ENCODE measurements around the gene AK3. TPM values are rescaled to one million over a fixed set of nuclear protein-coding genes. Genes with fewer than 3 reads are reported as not detected.

AK3 gene
- total and polyA plus RNA-seq, 2 donors (not counting 3 experiments of a cell fraction or from before 2014, with no cell fraction given): 20.6 to 42.3 TPM

DNA sequence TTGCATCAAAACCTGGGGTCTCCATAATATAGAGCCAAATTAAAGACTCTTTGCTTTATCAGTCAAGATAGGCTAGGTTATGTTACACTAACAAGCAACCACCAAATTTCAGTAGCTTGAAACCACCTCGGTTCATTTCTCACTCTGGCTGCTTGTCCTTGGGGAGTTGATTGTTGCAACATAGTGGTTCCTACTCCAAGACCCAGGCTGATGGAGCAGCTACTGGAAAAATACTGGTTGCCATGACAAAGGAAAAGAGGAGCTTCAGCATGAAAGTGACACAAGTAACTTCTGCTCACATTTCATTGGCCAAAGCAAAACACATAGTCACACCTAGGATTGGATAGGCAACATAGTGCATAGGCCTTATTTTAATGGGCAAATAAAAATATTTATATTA is 33.2 kb upstream of the AK3 start:
- Histone ChIP-seq H3K9me3 (replicated peaks; ENCODE audit: control insufficient read depth, insufficient read depth, low read length) (no peaks in the 10 kb centered on the region), H2AFZ (ENCODE audit: low read depth, low read length) (no peak overlapping the region), H3K79me2 (ENCODE audit: control insufficient read depth, insufficient read depth, low read length) (no peaks in the 10 kb centered on the region), H4K20me1 (replicated peaks; ENCODE audit: control insufficient read depth, extremely low read depth, insufficient read depth, low read length) (no peaks in the 10 kb centered on the region), H3K36me3 (ENCODE audit: control insufficient read depth in 2 of 2, extremely low read depth in 1 of 2, insufficient read depth in 2 of 2, low read length in 2 of 2) (no peaks in the 10 kb centered on the region), H3K9me1 (replicated peaks; ENCODE audit: control insufficient read depth, extremely low read depth, insufficient read depth, low read length) (no peaks in the 10 kb centered on the region), H3K4me1 (ENCODE audit: control insufficient read depth, extremely low read depth, insufficient read depth, low read length) (no peaks in the 10 kb centered on the region), H3K27ac (ENCODE audit: insufficient read depth, low read depth, low read length) (no peak overlapping the region), H3K9ac (replicated peaks; ENCODE audit: extremely low read depth, insufficient read depth, low read length) (no peak overlapping the region), H3K4me3 (replicated peaks in 1 of 3; ENCODE audit: insufficient read depth in 1 of 3, low read depth in 1 of 3, low read length in 3 of 3) (no peak overlapping the region), H3K4me2 (ENCODE audit: insufficient read depth, low read length) (no peak overlapping the region), H3K27me3 (ENCODE audit: control insufficient read depth in 2 of 2, insufficient read depth in 2 of 2, low read length in 2 of 2) (peaks cover 0 to 2% of the 10 kb centered on the region in 2 experiments)
- DNase-seq (ENCODE audit: low read depth, low spot score): no peak
- TF ChIP-seq POLR2AphosphoS5 (IDR thresholded peaks at IDR 0.05; ENCODE audit: insufficient read depth, low read depth, low read length) (no peak), JUN (IDR thresholded peaks at IDR 0.05; ENCODE audit: borderline replicate concordance, insufficient read depth, insufficient read length, low read depth) (no peak), FOS (IDR thresholded peaks at IDR 0.05; ENCODE audit: borderline replicate concordance, insufficient read depth, low read length) (no peak), EZH2 (IDR thresholded peaks at IDR 0.05; ENCODE audit: borderline replicate concordance, low read depth, low read length, severe bottlenecking) (no peak), POLR2A (IDR thresholded peaks at IDR 0.05; ENCODE audit: low read depth, low read length) (no peak), GATA2 (IDR thresholded peaks at IDR 0.05; ENCODE audit: insufficient read depth, insufficient read length, low read depth, low read length) (no peak), MYC (IDR thresholded peaks at IDR 0.05; ENCODE audit: low read depth, low read length) (no peak)
- TF ChIP-seq, protein P1, sequence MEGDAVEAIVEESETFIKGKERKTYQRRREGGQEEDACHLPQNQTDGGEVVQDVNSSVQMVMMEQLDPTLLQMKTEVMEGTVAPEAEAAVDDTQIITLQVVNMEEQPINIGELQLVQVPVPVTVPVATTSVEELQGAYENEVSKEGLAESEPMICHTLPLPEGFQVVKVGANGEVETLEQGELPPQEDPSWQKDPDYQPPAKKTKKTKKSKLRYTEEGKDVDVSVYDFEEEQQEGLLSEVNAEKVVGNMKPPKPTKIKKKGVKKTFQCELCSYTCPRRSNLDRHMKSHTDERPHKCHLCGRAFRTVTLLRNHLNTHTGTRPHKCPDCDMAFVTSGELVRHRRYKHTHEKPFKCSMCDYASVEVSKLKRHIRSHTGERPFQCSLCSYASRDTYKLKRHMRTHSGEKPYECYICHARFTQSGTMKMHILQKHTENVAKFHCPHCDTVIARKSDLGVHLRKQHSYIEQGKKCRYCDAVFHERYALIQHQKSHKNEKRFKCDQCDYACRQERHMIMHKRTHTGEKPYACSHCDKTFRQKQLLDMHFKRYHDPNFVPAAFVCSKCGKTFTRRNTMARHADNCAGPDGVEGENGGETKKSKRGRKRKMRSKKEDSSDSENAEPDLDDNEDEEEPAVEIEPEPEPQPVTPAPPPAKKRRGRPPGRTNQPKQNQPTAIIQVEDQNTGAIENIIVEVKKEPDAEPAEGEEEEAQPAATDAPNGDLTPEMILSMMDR (IDR thresholded peaks at IDR 0.05; ENCODE audit: extremely low read depth in 1 of 2, insufficient read depth in 1 of 2, low read depth in 1 of 2, low read length in 2 of 2): no peak
- TF ChIP-seq, protein P2, sequence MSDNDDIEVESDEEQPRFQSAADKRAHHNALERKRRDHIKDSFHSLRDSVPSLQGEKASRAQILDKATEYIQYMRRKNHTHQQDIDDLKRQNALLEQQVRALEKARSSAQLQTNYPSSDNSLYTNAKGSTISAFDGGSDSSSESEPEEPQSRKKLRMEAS (IDR thresholded peaks at IDR 0.05; ENCODE audit: insufficient read depth, insufficient read length): no peak
- ChIA-PET CTCF (interaction anchor here (1.1 kb wide), 4 partner anchors 11 to 826 kb away, joined by 3 to 4 read pairs (median 4); no protein-coding TSS in a partner anchor), POLR2A (no interaction called here)
- intact Hi-C loops (cut with micrococcal nuclease) (no loop called here), dilution Hi-C loops (cut with MboI; ENCODE audit: extremely low pct_ligation_motif_present, low sequenced_read_pairs) (no loop called here)
- no peak for FAIRE-seq
- no TSS peak for BruUV-seq (replicated peaks)
